Measurements from ENCODE around the gene NDUFAF2.
"Not testable (repeated sequence)": the region's sequence is repeated elsewhere in the genome, so short reads cannot be mapped to it uniquely, and the experiment has no call there.

Gene NDUFAF2

GRCh38 chr5:61002611-61003355, 57.8 kb downstream of the NDUFAF2 start:
- DNase-seq, result no peak
- TF ChIP-seq GATA1 (IDR thresholded peaks at IDR 0.05; ENCODE audit: low read depth, low read length) (no peak), POLR2A (IDR thresholded peaks at IDR 0.05; ENCODE audit: low read length) (no peak)

GRCh38 chr5:61004448-61004847, 59.4 kb downstream of the NDUFAF2 start:
- no peak for TF ChIP-seq GATA1 (IDR thresholded peaks at IDR 0.05; ENCODE audit: low read depth, low read length)
- TF ChIP-seq POLR2A (IDR thresholded peaks at IDR 0.05; ENCODE audit: low read length), result no peak
- no peak for DNase-seq

GRCh38 chr5:61009907-61010306, 64.9 kb downstream of the NDUFAF2 start:
- no peak for DNase-seq
- no peak for TF ChIP-seq POLR2A (IDR thresholded peaks at IDR 0.05; ENCODE audit: low read length)
- TF ChIP-seq GATA1 (IDR thresholded peaks at IDR 0.05; ENCODE audit: low read depth, low read length), result no peak

- no peak for TF ChIP-seq POLR2A (IDR thresholded peaks at IDR 0.05; ENCODE audit: low read length)
- TF ChIP-seq GATA1 (IDR thresholded peaks at IDR 0.05; ENCODE audit: low read depth, low read length), result no peak
- peak; percentile 2 to 5 for DNase-seq
Observed at GRCh38 chr5:61010467-61011454, 65.8 kb downstream of the NDUFAF2 start.

- DNase-seq, result no peak
- no peak for TF ChIP-seq GATA1 (IDR thresholded peaks at IDR 0.05; ENCODE audit: low read depth, low read length)
- TF ChIP-seq POLR2A (IDR thresholded peaks at IDR 0.05; ENCODE audit: low read length), result no peak
Observed at GRCh38 chr5:61018062-61018461, 73.1 kb downstream of the NDUFAF2 start.

- no peak for DNase-seq
Observed at GRCh38 chr5:61019642-61020041, 74.6 kb downstream of the NDUFAF2 start.

GRCh38 chr5:61020415-61020814, 75.4 kb downstream of the NDUFAF2 start:
- TF ChIP-seq GATA1 (IDR thresholded peaks at IDR 0.05; ENCODE audit: low read depth, low read length) (no peak), POLR2A (IDR thresholded peaks at IDR 0.05; ENCODE audit: low read length) (no peak)
- DNase-seq, result no peak

More at GRCh38 chr5:61019642-61020041, 74.6 kb downstream of the NDUFAF2 start:
- TF ChIP-seq POLR2A (IDR thresholded peaks at IDR 0.05; ENCODE audit: low read length) (no peak), GATA1 (IDR thresholded peaks at IDR 0.05; ENCODE audit: low read depth, low read length) (no peak)

GRCh38 chr5:61023131-61023530, 78.1 kb downstream of the NDUFAF2 start:
- TF ChIP-seq POLR2A (IDR thresholded peaks at IDR 0.05; ENCODE audit: low read length) (no peak), GATA1 (IDR thresholded peaks at IDR 0.05; ENCODE audit: low read depth, low read length) (no peak)

GRCh38 chr5:61026004-61026403, 81.0 kb downstream of the NDUFAF2 start:
- no peak for TF ChIP-seq GATA1 (IDR thresholded peaks at IDR 0.05; ENCODE audit: low read depth, low read length)
- TF ChIP-seq POLR2A (IDR thresholded peaks at IDR 0.05; ENCODE audit: low read length), result no peak
- no peak for DNase-seq

More at GRCh38 chr5:61023131-61023530, 78.1 kb downstream of the NDUFAF2 start:
- DNase-seq, result no peak

- no peak for DNase-seq
- TF ChIP-seq GATA1 (IDR thresholded peaks at IDR 0.05; ENCODE audit: low read depth, low read length) (no peak), POLR2A (IDR thresholded peaks at IDR 0.05; ENCODE audit: low read length) (no peak)
Observed at GRCh38 chr5:61028382-61028781, 83.4 kb downstream of the NDUFAF2 start.

GRCh38 chr5:61029456-61030162, 84.6 kb downstream of the NDUFAF2 start:
- no peak for DNase-seq
- TF ChIP-seq GATA1 (IDR thresholded peaks at IDR 0.05; ENCODE audit: low read depth, low read length) (no peak), POLR2A (IDR thresholded peaks at IDR 0.05; ENCODE audit: low read length) (no peak)

GRCh38 chr5:61030163-61030482, 85.1 kb downstream of the NDUFAF2 start:
- no peak for DNase-seq
- TF ChIP-seq GATA1 (IDR thresholded peaks at IDR 0.05; ENCODE audit: low read depth, low read length) (no peak), POLR2A (IDR thresholded peaks at IDR 0.05; ENCODE audit: low read length) (no peak)

GRCh38 chr5:61031301-61031700, 86.3 kb downstream of the NDUFAF2 start:
- DNase-seq, result not testable (repeated sequence)

GRCh38 chr5:61044545-61044944, 99.5 kb downstream of the NDUFAF2 start:
- TF ChIP-seq GATA1 (IDR thresholded peaks at IDR 0.05; ENCODE audit: low read depth, low read length) (no peak), POLR2A (IDR thresholded peaks at IDR 0.05; ENCODE audit: low read length) (no peak)
- no peak for DNase-seq
